Endothelial cell of umbilical vein (primary cell): ENCODE results near the gene FCER1A. TPM values are rescaled to one million over a fixed set of nuclear protein-coding genes. Genes with fewer than 3 reads are reported as not detected.

Source experiments
- Bru-seq: library from RNA; stranded (reverse); fragments of 400-500 nt; gene quantifications from one replicate; lab custom pipeline; 2021; lab: Mats Ljungman, UMichigan
- BruChase-seq, 2 experiments: library from RNA; stranded (reverse); fragments of 400-500 nt; gene quantifications; one replicate each; lab custom pipeline; 2021; lab: Mats Ljungman, UMichigan
- BruUV-seq: library from RNA; stranded (reverse); fragments of 400-500 nt; replicated peaks from 2 replicates; lab custom pipeline; 2021; lab: Mats Ljungman, UMichigan
- CTCF ChIA-PET: fragments of 300-600, 350-600 bp; sonication (Branson Sonifier 250); formaldehyde crosslinking; loops from one replicate; lab custom pipeline; 2021; ENCODE audit warnings: antibody characterized with exemption, inconsistent platforms; lab: Charles Lee
- POLR2A ChIA-PET: fragments of 300-600, 350-600 bp; sonication (Branson Sonifier 250); formaldehyde crosslinking; loops from one replicate; lab custom pipeline; 2021; ENCODE audit warnings: antibody characterized with exemption, inconsistent platforms; lab: Charles Lee
- DNase-seq: peaks from one replicate; pipeline ENCODE4 v3.0.0-alpha.2; 2011; ENCODE audit warnings: low read depth, low spot score
- FAIRE-seq: peaks from 2 replicates; lab custom pipeline; 2011; peaks lifted over from hg19 to GRCh38; lab: Jason Lieb, UNC
- H2AFZ ChIP-seq: 2 replicates; pipeline ENCODE4 v1.6.0; 2012; ENCODE audit warnings: low read depth, low read length, control low read depth, inconsistent platforms
- H3K27ac ChIP-seq: 2 replicates; pipeline ENCODE4 v1.5.1; 2011; ENCODE audit warnings: low read depth, mild to moderate bottlenecking, control low read depth, low read length, moderate library complexity; ENCODE audit not compliant: insufficient read depth
- H3K27me3 ChIP-seq, 2 experiments: 2 replicates each; pipeline versions ENCODE4 v1.6.0 to v1.6.1; 2011; ENCODE audit warnings: low read length in 2 of 2, mixed read lengths in 1 of 2; ENCODE audit not compliant: control insufficient read depth in 2 of 2, insufficient read depth in 2 of 2
- H3K36me3 ChIP-seq, 2 experiments: 2 replicates in 1 of 2; 3 replicates in 1 of 2; pipeline ENCODE4 v1.5.1; 2011; ENCODE audit warnings: low read length in 2 of 2, mild to moderate bottlenecking in 1 of 2, moderate library complexity in 1 of 2; ENCODE audit not compliant: control insufficient read depth in 2 of 2, insufficient read depth in 2 of 2; ENCODE audit errors: extremely low read depth in 1 of 2
- H3K4me1 ChIP-seq: 3 replicates; pipeline ENCODE4 v1.5.1; 2011; ENCODE audit warnings: mild to moderate bottlenecking, low read length; ENCODE audit not compliant: control insufficient read depth, insufficient read depth; ENCODE audit errors: extremely low read depth
- H3K4me2 ChIP-seq: 2 replicates; pipeline ENCODE4 v1.6.1; 2011; ENCODE audit warnings: low read length, control low read depth, mixed read lengths; ENCODE audit not compliant: insufficient read depth
- H3K4me3 ChIP-seq, 3 experiments: fragments of 200-600 bp in 1 of 3; sonication (generic), shearing (Covaris generic) in 1 of 3; replicated peaks in 1 of 3; 2 replicates each; pipeline ENCODE4 v1.5.1; 2011 to 2016; ENCODE audit warnings: control low read depth in 3 of 3, low read length in 3 of 3, mild to moderate bottlenecking in 2 of 3, inconsistent platforms in 1 of 3, low read depth in 1 of 3, moderate library complexity in 1 of 3; ENCODE audit not compliant: insufficient read depth in 1 of 3
- H3K79me2 ChIP-seq: 2 replicates; pipeline ENCODE4 v1.6.0; 2012; ENCODE audit warnings: low read length, inconsistent platforms; ENCODE audit not compliant: control insufficient read depth, insufficient read depth
- H3K9ac ChIP-seq: replicated peaks from 2 replicates; pipeline ENCODE3; 2011; ENCODE audit warnings: low read length, control low read depth; ENCODE audit not compliant: insufficient read depth; ENCODE audit errors: extremely low read depth
- H3K9me1 ChIP-seq: replicated peaks from 3 replicates; pipeline ENCODE4 v1.6.0; 2011; ENCODE audit warnings: mild to moderate bottlenecking, low read length; ENCODE audit not compliant: control insufficient read depth, insufficient read depth; ENCODE audit errors: extremely low read depth
- H3K9me3 ChIP-seq: replicated peaks from 2 replicates; pipeline ENCODE4 v1.5.1; 2012; ENCODE audit warnings: low read length, inconsistent platforms; ENCODE audit not compliant: control insufficient read depth, insufficient read depth
- H4K20me1 ChIP-seq: replicated peaks from 2 replicates; pipeline ENCODE3; 2011; ENCODE audit warnings: mild to moderate bottlenecking, low read length; ENCODE audit not compliant: control insufficient read depth, insufficient read depth; ENCODE audit errors: extremely low read depth
- EZH2 ChIP-seq: IDR thresholded peaks from 2 replicates; pipeline ENCODE4 v1.6.1; 2012; ENCODE audit warnings: borderline replicate concordance, low read depth, mild to moderate bottlenecking, moderate library complexity, low read length, inconsistent platforms; ENCODE audit not compliant: severe bottlenecking
- FOS ChIP-seq: IDR thresholded peaks from 2 replicates; pipeline ENCODE4 v1.6.1; 2011; ENCODE audit warnings: mild to moderate bottlenecking, low read length, moderate library complexity, borderline replicate concordance; ENCODE audit not compliant: insufficient read depth
- GATA2 ChIP-seq: IDR thresholded peaks from 2 replicates; pipeline ENCODE4 v1.7.0; 2011; ENCODE audit warnings: low read depth, mild to moderate bottlenecking, moderate library complexity, mixed read lengths, low read length; ENCODE audit not compliant: insufficient read length, insufficient read depth
- JUN ChIP-seq: IDR thresholded peaks from 2 replicates; pipeline ENCODE4 v1.6.1; 2011; ENCODE audit warnings: borderline replicate concordance, low read depth; ENCODE audit not compliant: insufficient read length, insufficient read depth
- MYC ChIP-seq: IDR thresholded peaks from one replicate; pipeline ENCODE4 v1.6.1; 2011; ENCODE audit warnings: mild to moderate bottlenecking, low read depth, low read length
- POLR2A ChIP-seq: IDR thresholded peaks from 2 replicates; pipeline ENCODE4 v1.6.1; 2012; ENCODE audit warnings: low read depth, mild to moderate bottlenecking, control low read depth, low read length
- POLR2AphosphoS5 ChIP-seq: IDR thresholded peaks from 2 replicates; pipeline ENCODE4 v1.6.1; 2012; ENCODE audit warnings: low read depth, mild to moderate bottlenecking, control low read depth, low read length, moderate library complexity; ENCODE audit not compliant: insufficient read depth
- dilution Hi-C: fragments of 300-500 bp; cut with MboI; formaldehyde crosslinking; loops from one replicate; pipeline ENCODE4 v1.15.0; 2019; ENCODE audit warnings: low sequenced_read_pairs; ENCODE audit not compliant: extremely low pct_ligation_motif_present
- intact Hi-C: fragments of 100-400 bp; cut with micrococcal nuclease; formaldehyde crosslinking; loops from one replicate; pipeline ENCODE4 v1.10.0; 2022
- long read RNA-seq: library from polyadenylated mRNA; stranded (forward); transcript quantifications from one replicate; pipeline ENCODE4 v2.0.0, GENCODE V29; 2021
- polyA minus RNA-seq, 3 experiments: library from RNA; depleted of rRNA, polyadenylated mRNA; stranded (reverse); fragments of >200 nt; gene quantifications; 1 replicate in 1 of 3; 2 replicates in 2 of 3; pipeline ENCODE4 v1.2.3, GENCODE V29; 2011
- polyA plus RNA-seq, 4 experiments: library from polyadenylated mRNA; depleted of rRNA in 3 of 4; stranded (reverse) in 3 of 4; unstranded in 1 of 4; fragments of >200 nt; gene quantifications; 2 replicates each; pipeline versions ENCODE4 v1.2.1 to v1.2.3, GENCODE V29; 2011 to 2012; ENCODE audit warnings: missing spikeins in 1 of 4
- total RNA-seq: library from RNA; stranded (reverse); gene quantifications from 2 replicates; pipeline ENCODE4 v1.2.3, GENCODE V29; 2021
- TF ChIP-seq, protein P1 (sequence below): IDR thresholded peaks from 2 replicates; pipeline ENCODE4 v1.6.1; 2011; ENCODE audit not compliant: insufficient read depth, insufficient read length
- TF ChIP-seq, protein P2 (sequence below), 2 donors: IDR thresholded peaks; 1 replicate in 1 of 2; 2 replicates in 1 of 2; pipeline ENCODE4 v1.5.1; 2011; ENCODE audit warnings: low read length in 2 of 2, mild to moderate bottlenecking in 2 of 2, moderate library complexity in 2 of 2, control low read depth in 1 of 2, inconsistent platforms in 1 of 2, low read depth in 1 of 2; ENCODE audit not compliant: insufficient read depth in 1 of 2; ENCODE audit errors: extremely low read depth in 1 of 2

The FCER1A gene
- not detected in 2 replicates for total RNA-seq
- not detected in 2 replicates for polyA plus RNA-seq
- polyA plus RNA-seq (2011; cell fraction: cytosol; rRNA removed) = not detected in 2 replicates
- not detected in 2 replicates for polyA plus RNA-seq (2011; cell fraction: nucleus; rRNA removed)
- not detected in 2 replicates for polyA plus RNA-seq (2012)
- polyA minus RNA-seq = not detected in 2 replicates
- not detected for polyA minus RNA-seq (2011; cell fraction: cytosol; rRNA and poly(A)+ RNA removed)
- not detected in 2 replicates for polyA minus RNA-seq (2011; cell fraction: nucleus; rRNA and poly(A)+ RNA removed)
- Bru-seq, nascent RNA = not detected
- BruChase-seq, experiment 1, labeled RNA remaining after a 6-hour chase = not detected
- percentile 5 among the genes with signal in this experiment for BruChase-seq, experiment 2, labeled RNA remaining after a 2-hour chase
- long read RNA-seq = 0 reads

DNA sequence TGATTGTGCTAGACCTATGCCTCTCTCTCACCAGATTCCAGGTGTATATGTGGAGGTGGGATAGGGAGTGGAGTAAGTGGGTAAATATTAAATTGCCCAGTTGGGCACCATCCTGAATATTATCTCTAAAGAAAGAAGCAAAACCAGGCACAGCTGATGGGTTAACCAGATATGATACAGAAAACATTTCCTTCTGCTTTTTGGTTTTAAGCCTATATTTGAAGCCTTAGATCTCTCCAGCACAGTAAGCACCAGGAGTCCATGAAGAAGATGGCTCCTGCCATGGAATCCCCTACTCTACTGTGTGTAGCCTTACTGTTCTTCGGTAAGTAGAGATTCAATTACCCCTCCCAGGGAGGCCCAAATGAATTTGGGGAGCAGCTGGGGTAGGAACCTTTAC lies at the start of gene FCER1A:
TSS of gene FCER1A (plus strand) at position 242 of the 400 bp plus-strand sequence. CDS start at position 271, 29 bp downstream.
- TF ChIP-seq EZH2 = no peak
- no peak for TF ChIP-seq POLR2A
- TF ChIP-seq, protein P1, sequence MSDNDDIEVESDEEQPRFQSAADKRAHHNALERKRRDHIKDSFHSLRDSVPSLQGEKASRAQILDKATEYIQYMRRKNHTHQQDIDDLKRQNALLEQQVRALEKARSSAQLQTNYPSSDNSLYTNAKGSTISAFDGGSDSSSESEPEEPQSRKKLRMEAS = no peak
- no peak for TF ChIP-seq POLR2AphosphoS5
- TF ChIP-seq MYC = no peak
- TF ChIP-seq FOS = no peak
- TF ChIP-seq GATA2 = no peak
- TF ChIP-seq JUN = no peak
- TF ChIP-seq, protein P2, sequence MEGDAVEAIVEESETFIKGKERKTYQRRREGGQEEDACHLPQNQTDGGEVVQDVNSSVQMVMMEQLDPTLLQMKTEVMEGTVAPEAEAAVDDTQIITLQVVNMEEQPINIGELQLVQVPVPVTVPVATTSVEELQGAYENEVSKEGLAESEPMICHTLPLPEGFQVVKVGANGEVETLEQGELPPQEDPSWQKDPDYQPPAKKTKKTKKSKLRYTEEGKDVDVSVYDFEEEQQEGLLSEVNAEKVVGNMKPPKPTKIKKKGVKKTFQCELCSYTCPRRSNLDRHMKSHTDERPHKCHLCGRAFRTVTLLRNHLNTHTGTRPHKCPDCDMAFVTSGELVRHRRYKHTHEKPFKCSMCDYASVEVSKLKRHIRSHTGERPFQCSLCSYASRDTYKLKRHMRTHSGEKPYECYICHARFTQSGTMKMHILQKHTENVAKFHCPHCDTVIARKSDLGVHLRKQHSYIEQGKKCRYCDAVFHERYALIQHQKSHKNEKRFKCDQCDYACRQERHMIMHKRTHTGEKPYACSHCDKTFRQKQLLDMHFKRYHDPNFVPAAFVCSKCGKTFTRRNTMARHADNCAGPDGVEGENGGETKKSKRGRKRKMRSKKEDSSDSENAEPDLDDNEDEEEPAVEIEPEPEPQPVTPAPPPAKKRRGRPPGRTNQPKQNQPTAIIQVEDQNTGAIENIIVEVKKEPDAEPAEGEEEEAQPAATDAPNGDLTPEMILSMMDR (IDR thresholded peaks at IDR 0.05; ENCODE audit: extremely low read depth in 1 of 2, insufficient read depth in 1 of 2, low read depth in 1 of 2, low read length in 2 of 2) = no peak
- Histone ChIP-seq H3K9me1 (no peaks in the 10 kb centered on the region), H3K9me3 (no peaks in the 10 kb centered on the region), H3K27ac (no peak within 1 kb of the TSS), H3K36me3 (no peaks in the 10 kb centered on the region), H3K9ac (no peak within 1 kb of the TSS), H3K4me1 (no peaks in the 10 kb centered on the region), H2AFZ (no peak within 1 kb of the TSS), H3K27me3 (no peaks in the 10 kb centered on the region), H3K79me2 (no peaks in the 10 kb centered on the region), H3K4me2 (no peak within 1 kb of the TSS), H4K20me1 (no peaks in the 10 kb centered on the region), H3K4me3 (no peak within 1 kb of the TSS)
- intact Hi-C loops (no loop called here), dilution Hi-C loops (no loop called here)
- FAIRE-seq (no peak), DNase-seq (no peak)
- BruUV-seq = no TSS peak
- POLR2A ChIA-PET = no interaction called here
- CTCF ChIA-PET = no interaction called here
